Neural cell (in vitro differentiated cells): ENCODE data around the gene ADPRS.

Experiments used
- MXI1 ChIP-seq: fragments of 450-650 bp; conservative IDR thresholded peaks from 2 replicates; pipeline ENCODE4 v1.6.1; 2014; ENCODE audit warnings: antibody characterized with exemption, mild to moderate bottlenecking; ENCODE audit not compliant: poor library complexity, severe bottlenecking
- POLR2AphosphoS5 ChIP-seq: IDR thresholded peaks from 2 replicates; pipeline ENCODE4 v1.6.1; 2012
- REST ChIP-seq: IDR thresholded peaks from 2 replicates; pipeline ENCODE4 v1.6.1; 2012; ENCODE audit warnings: borderline replicate concordance
- SMC3 ChIP-seq: fragments of 450-650 bp; conservative IDR thresholded peaks from 2 replicates; pipeline ENCODE4 v1.6.1; 2014; ENCODE audit warnings: antibody characterized with exemption, mild to moderate bottlenecking, moderate library complexity; ENCODE audit not compliant: poor library complexity
- TAF1 ChIP-seq: IDR thresholded peaks from 2 replicates; pipeline ENCODE4 v1.6.1; 2012; ENCODE audit warnings: low read depth
- TF ChIP-seq, protein P1 (sequence below): fragments of 450-650 bp; IDR thresholded peaks from 2 replicates; pipeline ENCODE4 v1.5.1; 2014; ENCODE audit warnings: antibody characterized with exemption, mild to moderate bottlenecking, moderate library complexity; ENCODE audit not compliant: poor library complexity, severe bottlenecking

DNA sequence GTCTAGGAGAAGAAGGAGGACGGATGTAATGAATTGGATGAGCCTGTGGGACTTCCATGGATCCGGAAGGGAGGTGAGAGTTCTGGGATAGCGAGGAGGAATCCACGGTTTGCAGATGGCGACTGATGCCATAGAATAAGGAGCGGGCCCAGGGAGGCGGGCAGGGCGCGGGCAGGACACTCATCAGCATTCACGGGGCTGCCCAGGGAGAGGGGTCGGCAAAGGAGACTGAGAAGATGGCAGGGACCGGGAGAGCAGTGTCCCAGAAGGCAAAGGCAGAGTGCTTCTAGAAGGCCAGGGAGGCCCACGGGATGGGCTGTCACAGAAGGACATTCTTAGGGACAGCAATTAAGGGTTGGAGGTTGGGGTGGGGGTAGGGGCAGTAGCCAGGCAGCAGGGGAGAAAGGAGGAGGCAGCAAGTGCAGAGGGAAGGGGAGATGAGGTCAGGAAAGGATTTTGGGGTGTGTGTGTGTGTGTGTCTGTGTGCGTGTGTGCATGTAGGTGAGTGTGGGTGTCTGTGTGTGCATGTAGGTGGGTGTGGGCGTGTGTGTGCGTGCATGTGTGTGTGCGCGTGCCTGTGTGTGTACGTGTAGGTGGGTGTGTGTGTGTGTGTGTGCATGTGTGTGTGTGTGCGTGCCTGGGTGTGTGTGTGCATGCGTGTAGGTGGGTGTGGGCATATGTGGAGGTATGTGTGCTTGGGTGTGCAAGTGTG, 37.5 kb downstream of the ADPRS start:
- TF ChIP-seq, protein P1, sequence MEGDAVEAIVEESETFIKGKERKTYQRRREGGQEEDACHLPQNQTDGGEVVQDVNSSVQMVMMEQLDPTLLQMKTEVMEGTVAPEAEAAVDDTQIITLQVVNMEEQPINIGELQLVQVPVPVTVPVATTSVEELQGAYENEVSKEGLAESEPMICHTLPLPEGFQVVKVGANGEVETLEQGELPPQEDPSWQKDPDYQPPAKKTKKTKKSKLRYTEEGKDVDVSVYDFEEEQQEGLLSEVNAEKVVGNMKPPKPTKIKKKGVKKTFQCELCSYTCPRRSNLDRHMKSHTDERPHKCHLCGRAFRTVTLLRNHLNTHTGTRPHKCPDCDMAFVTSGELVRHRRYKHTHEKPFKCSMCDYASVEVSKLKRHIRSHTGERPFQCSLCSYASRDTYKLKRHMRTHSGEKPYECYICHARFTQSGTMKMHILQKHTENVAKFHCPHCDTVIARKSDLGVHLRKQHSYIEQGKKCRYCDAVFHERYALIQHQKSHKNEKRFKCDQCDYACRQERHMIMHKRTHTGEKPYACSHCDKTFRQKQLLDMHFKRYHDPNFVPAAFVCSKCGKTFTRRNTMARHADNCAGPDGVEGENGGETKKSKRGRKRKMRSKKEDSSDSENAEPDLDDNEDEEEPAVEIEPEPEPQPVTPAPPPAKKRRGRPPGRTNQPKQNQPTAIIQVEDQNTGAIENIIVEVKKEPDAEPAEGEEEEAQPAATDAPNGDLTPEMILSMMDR = no peak
- TF ChIP-seq TAF1 (no peak), REST (no peak), POLR2AphosphoS5 (no peak), SMC3 (no peak), MXI1 (no peak)
